HG03558 (cell line): ENCODE results near the gene ING5.
"Not testable (repeated sequence)": the region's sequence is repeated elsewhere in the genome, so short reads cannot be mapped to it uniquely, and the experiment has no call there.

ENCODE experiments used
- ATAC-seq: cut with Tn5 transposase; IDR thresholded peaks from one replicate; pipeline ENCODE4 v1.9.1; 2021; ENCODE audit warnings: moderate number of reproducible peaks; ENCODE audit not compliant: unreplicated experiment; ENCODE audit errors: extremely low read depth

The ING5 gene

DNA sequence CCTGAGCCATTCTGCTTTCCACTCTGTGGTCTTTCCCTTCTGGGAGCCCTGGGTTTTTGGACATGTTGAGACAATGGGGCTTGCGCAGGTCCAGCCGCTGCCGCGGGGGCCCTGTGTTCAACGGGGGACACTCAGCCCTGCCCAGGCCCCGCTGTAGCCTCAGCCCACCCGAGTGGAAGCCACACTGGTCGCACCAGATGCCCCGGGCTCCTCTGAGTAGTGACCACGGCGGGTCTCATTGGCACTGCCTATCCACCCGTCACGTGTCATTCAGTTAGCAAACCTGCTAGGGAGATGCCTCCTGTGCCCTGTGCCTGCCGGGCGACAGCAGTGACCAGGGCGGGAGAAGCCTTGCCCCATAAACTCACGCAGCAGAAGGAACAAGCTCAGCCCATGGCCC lies 51.7 kb downstream of the ING5 start:
- ATAC-seq: no peak

DNA sequence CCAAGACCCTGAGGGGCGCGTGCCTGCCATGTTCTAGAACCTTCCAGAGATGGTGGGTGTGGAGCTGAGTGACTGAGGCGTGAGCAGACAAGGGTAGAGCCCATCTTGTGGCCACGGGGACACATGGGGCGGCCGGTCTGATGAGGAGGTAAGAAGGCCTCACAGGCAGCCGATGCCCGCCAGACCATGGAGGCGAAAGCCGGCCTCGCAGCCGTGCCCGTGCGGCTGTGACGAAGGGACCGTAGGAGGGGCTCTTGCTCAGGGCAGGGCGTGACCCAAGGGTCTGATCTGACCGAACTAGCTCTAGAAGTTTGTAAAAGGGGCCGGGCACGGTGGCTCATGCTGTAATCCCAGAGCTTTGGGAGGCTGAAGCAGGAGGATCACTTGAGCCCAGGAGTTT lies 52.2 kb downstream of the ING5 start:
- no peak for ATAC-seq

DNA sequence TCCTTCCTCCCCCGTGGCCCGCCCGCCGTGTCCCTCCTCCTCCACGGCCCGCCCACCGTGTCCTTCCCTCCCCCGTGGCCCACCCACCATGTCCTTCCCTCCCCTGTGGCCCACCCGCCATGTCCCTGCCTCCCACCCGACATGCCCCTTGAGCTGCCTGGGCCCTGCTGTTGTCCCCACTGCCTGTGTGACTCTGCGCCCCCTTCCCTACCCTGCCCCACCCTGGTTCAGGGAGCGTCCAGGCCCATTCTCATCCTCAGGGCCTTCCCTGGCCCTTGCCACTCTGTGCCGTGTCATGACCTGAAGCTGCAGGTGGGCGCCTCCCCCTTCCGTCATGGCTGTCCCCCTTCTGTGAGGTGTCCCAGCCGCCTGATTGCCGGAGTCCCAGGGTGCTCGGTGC lies 53.3 kb downstream of the ING5 start:
- ATAC-seq: no peak

DNA sequence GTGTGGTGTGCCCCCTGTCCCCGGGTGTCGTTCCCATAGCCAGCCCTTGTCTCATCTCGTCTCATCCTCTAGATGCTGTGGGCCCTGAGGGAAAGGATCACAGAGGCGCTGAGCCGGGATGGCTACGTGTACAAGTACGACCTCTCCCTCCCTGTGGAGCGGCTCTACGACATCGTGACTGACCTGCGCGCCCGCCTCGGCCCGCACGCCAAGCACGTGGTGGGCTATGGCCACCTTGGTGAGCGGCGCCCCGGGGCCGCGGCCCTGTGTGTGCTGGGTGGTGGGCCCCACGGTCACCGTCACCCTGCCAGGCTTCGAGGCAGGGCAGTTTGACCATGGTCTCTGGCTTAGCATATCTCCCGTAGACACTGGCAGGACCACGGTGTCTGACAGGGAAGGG lies 53.9 kb downstream of the ING5 start:
- no peak for ATAC-seq

DNA sequence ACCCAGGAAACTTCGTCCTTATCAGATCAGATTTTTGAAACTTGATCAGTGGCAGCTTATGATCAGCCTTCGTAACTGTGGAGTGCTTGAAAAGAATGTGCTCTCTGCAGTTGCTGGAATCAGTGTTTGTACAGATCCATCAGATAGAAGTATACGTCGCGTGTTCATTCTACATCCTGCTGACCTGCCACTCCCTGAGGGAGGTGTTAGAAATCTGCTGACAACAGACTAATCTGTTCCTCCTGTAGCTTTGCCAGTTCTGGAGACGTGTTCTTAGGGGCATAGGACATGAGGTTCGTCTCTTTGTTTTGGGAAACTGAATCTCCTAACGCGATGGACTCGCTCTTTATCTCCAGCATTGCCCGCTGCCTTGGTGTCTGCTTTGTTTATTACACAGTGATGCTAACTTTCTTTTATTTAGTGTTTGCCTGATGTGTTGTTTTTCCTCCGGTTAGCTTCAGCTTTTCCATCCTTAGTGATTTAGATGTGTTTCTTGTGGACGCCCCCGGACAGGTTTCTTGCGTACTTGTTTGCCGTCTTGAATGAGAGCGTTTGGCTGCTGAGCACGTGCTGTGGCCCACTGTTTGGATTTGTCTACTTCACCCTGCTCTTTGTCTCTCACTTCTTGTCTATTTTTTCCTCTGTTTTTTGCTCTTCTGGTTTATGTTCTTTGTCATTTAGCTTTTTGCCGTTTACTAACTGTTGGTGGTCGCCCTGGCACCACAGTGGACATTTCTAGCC lies 57.4 kb downstream of the ING5 start:
- ATAC-seq: no peak

DNA sequence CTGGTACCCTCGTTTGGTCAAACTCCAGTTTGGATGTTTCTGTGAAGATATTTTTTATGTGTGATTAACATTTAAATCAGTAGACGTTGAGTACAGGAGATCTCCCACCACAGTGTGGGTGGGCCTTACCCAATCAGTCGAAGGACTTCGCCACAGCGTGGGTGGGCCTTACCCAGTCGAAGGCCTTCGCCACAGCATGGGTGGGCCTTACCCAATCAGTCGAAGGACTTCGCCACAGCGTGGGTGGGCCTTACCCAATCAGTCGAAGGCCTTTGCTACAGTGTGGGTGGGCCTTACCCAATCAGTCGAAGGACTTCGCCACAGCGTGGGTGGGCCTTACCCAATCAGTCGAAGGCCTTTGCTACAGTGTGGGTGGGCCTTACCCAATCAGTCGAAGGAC lies 58.1 kb downstream of the ING5 start:
- not testable (repeated sequence) for ATAC-seq

DNA sequence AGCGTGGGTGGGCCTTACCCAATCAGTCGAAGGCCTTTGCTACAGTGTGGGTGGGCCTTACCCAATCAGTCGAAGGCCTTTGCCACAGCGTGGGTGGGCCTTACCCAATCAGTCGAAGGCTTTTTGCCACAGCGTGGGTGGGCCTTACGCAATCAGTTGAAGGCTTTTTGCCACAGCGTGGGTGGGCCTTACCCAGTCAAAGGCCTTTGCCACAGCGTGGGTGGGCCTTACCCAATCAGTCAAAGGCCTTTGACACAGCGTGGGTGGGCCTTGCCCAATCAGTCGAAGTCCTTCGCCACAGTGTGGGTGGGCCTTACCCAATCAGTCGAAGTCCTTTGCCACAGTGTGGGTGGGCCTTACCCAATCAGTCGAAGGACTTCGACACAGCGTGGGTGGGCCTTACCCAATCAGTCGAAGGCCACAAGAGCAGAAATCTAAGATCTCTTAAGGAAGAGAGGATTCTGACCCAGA lies 58.5 kb downstream of the ING5 start:
- no peak for ATAC-seq

DNA sequence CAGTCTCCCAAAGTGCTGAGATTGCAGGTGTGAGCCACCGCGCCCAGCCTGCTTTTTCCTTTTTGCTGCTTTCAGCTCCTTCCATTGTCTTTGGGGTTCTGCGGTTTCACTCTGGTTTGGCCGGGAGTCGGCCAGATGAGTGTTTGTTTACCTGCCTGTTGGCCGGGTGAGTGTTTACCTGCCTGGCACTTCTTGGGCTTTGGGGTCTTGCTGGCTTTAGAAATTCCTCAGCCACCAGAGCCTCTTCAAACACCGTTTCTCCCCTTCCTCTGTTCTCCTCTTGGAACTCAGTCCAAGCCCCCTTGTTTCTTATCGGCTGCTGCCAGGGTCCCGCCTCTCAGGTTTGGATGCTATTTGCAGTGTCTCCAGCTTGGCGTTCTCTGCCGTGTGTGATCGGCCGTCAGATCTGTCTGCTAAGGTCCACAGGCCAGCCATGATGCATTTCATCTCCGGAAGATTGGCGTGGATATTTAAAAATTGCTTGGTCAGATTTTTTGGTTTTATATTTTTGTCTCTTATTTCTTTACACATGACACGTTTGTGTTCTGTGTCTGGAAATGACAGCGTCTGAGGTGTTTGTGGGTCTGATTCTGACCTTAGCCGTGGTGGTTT lies 60.6 kb downstream of the ING5 start:
- no peak for ATAC-seq

DNA sequence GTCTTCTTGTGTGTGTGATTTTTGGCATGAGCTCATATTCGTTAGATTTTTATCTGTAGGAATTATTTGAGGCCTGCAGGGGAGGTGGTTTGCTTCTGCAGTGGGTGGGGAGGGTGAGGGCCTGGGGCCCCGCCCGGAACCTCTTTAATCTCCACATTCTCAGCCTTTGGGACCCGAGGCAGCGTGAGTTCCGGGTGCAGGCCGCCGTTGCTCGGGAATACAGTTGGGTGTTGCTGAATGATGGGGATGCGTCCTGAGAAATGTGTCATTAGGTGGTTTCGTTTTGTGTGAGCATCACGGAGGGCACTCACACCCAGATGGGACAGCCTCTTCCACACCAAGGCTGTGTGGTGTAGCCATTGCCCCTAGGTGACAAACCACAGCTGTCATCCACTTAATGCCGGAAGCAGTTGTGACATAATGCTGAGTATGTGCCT lies 61.1 kb downstream of the ING5 start:
- ATAC-seq: no peak

DNA sequence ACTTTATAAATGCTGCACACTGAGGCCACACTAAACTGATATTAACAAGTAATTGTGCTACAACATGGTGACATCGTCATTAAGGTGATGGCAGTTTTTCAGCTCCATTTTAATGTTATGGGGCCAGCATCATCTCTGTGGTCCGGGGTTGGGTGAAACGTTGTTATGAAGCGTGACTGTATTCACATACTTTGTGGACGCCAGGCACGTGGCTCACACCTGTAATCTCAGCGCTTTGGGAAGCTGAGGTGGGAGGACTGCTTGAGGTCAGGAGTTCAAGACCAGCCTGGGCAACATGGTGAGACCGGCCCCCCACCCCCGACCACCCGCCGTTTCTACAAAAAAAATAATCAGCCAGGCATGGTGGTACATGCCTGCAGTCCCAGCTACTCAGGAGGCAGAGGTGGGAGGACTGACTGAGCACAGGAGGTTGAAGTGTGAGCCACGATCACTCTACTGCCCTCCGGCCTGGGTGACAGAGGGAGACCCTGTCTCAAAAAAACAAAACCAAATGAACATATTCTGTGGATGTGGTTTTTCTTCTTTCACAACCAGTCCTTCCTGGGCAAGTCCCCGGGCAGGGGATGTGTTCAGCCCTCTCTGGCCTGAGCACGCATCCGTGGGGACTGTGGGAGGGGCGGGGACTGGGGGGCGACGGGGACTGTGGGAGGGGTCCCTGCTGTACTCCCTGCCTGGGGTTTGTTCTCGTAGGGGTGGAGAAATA lies 61.9 kb downstream of the ING5 start:
- ATAC-seq: no peak

DNA sequence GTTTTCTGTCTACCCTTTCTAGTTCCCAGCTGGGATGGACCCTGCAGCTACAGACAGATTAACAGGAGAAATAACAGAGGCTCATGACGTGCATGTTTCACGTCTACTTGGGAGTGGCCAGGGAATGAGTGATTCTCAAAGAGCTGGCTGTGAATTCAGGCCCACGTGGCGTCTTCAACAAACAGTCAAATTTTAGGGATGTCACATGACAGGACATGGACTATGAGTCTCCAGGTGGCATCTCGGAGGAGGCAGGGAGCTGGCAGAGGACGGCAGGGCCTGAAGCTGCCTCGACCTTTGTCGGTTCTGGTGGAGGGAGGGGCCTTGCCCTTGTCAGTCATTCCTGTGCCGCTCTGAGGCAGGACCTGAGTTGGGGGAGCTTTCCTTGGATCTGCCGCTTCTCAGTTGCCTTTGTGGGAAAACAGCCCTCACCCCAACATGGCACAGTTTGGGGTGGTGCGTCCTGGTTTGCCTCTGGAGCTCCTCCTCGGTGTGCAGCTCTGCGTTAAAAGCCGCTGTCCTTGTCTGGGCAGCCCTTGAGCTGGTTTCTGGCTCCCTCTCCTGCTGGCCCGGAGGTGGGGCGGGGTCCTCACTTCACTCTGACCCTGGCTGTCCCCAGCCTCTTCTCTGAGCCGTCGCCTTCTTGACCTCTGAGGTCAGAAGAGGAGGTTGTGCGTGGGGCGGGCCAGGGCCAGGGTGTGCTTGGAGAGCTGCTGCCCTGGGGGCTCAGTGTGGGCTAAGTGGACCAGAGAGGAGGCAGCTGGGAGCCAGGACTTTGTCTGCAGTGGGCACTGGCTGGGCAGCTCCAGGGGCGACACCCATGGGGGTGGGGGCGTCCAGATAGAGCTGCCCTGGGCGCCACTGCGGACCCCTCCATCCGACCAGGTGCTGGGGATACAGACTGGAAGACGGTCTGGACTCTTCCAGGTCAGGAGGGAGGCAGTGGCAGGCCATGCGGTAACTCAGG lies 62.7 kb downstream of the ING5 start:
- ATAC-seq: no peak

DNA sequence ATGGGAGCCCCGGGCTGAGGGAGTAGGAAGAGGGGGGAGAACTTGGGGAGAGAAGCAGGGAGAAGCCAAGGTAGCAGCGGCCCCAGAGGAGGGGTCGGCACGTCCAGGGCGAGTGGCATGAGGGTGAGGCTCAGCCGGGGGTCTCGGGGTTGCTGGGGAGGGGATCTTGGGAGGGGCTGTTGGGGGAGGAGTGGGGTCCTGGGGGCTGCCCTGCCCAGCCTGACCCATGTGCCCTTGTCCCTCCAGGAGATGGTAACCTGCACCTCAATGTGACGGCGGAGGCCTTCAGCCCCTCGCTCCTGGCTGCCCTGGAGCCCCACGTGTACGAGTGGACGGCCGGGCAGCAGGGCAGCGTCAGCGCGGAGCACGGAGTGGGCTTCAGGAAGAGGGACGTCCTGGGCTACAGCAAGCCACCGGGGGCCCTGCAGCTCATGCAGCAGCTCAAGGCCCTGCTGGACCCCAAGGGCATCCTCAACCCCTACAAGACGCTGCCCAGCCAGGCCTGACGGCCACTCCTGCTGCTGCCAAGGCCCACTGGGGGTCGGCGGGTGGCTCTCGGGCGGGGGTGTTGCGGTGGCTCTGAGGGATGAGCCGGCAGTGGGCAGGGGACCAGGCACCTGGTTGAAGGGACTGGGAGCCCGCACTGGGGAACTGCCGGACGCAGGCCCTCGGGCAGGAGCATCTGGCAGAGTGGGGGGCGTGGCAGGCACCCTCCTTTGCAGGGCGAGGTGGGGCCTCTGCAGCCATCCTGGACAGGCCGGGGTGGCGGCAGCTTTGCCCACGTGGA lies 65.8 kb downstream of the ING5 start:
- ATAC-seq: no peak

DNA sequence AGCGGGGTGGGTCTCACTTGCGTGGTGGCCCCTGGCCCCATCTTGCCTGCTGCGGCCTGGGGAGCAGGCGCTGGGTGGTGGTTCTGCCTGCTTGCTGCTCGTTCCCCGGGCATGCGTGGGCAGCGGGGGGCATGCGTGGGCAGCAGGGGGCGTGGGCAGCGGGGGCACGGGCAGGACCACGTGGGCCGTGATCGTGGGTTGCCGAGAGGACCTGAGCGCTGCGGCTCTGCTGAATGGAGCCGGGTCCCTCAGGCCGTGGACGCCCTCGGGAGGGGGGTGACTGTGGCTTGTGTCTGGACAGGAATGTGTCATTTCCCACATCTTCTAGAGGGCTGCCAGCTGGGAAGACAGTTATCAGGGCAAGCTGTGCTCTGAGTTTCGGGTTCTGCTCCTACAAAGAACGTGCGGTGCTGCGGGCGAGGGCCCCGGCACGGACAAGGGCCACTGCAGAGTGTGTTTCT lies 66.4 kb downstream of the ING5 start:
- no peak for ATAC-seq

DNA sequence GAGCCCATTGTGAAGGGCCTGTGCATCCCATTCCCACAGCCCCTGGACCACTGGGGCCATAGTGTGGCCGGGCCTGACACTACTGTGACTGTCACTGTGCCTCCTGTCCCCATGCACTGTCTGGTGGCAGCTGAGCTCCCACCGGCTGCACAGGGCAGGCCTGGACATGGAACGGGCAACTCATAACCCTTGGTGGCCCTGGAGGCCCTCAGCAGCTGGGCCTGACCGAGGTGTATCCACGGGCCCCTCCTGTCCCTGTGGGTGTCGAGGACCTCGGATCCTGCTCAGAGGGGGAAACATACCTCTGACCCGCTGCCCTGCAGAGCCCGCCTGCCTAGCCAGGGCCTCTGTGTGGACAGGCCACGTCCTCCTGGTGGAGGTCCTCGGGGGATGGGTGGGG lies 67.0 kb downstream of the ING5 start:
- ATAC-seq: no peak

DNA sequence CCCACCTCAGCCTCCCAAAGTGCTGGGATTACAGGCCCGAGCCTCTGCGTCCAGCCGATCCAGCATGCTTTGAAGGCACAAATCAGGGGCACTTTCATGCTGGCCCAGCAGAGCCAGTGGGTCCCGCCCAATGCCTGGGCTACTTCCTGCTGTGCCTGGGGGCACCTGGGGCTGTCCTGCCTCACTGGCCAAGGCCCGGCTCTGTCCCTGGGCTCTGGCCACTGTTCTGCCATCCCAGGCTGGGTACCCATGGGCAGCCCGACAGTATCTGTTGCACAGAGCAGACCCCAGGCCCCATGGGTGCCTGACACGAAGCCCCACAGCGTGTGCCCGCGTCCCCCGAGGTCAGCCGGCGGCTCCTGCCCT lies 68.0 kb downstream of the ING5 start:
- no peak for ATAC-seq

DNA sequence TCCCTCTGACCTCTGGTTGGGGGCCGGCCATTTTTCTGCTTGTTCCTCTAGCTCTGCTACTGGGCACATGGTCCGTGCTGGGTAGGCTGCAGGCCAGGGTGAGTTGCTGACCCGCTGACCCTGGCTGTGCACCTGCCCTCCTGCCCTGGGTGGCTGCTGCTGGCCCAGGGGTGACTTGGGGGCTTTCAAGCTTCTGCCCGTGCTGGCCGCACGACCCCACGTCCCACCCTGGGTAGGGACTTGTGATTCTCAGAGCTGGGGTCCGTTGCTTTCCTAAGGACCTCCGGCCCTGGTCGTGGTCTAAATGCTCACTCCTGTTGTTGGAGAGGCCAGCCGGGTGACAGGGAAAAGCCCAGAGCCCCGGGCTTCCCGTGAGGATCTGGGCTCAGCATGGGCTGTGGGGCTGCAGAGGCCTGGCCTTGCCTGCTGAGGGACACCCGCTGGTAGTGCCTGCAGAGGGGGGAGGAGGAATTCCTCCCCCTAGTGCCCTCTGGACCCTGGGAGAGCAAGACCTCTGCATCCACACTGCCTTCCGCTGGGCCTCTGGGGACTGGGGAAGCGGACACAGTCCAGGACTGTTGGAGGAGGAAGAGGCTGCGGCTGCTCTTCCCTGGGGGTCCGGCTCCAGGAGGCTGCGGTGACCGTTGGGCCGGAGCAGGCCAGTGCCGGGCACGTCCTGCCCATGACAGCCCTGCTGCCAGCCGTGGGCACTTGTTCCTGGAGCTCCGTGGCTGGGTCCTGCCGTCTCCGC lies 68.5 kb downstream of the ING5 start:
- no peak for ATAC-seq

DNA sequence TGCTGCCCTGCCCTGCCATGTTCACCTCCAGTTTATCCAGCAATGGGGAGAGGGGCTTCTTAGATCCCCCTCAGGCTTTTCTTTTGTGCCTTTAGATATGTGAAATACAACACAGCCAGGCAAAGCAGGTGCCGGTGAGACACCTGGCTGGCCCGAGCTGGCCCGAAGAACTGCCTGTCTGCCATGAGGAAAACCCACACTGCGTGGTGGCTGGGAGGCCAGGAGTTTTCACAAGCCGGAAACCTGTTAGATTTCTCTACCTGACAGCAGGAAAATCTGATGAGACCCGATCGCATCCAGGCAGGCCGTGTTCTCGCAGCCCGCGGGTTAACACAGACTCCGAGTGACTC lies 69.1 kb downstream of the ING5 start:
- ATAC-seq: no peak

DNA sequence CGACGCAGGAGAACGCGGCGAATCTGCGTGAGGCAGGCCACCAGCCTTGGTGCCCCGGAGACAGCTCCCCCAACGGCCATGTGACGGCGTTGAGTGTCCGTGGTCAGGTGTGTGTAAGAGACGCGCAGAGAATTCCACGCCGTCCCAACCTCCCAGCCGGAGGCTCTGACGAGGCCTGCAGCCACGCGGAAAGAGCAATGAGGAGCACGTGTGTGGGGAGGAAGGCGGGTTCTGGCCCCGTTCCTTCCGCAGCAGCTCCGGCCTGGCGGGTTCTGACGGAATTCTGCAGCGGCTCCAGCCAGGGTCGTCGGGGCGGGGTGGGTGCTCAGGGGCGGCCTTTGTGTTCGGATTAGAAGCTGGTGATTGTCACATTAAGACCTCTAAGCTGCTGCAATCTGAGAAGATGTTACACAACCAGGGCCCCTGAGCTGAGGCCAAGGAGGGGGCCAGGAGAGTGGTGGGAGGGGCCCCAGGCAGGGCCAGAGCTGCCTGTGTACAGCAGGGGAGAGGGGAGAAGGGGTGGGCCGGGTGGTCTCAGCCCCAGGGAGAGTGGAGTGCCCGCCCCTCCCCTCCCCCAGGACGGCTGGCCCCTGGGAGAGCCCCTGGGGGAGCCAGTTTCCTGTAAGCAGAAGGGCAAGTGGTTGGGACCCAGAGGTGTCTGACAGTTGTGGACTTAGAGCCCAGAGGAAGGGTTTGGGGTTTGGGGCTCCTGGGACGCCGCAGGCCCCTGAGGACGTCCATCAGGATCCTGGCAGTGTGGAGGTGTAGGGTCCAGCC lies 69.6 kb downstream of the ING5 start:
- ATAC-seq: no peak
